Endothelial cell (in vitro differentiated cells): Measurements from ENCODE around the gene PIGZ. TPM values are rescaled to one million over a fixed set of nuclear protein-coding genes. Genes with fewer than 3 reads are reported as not detected.

Source experiments
- DNase-seq: peaks from one replicate; pipeline ENCODE4 v3.0.0; 2021; ENCODE audit warnings: low spot score
- H3K27ac Mint-ChIP-seq: one replicate; pipeline ENCODE4 v1.8.0; 2021; ENCODE audit warnings: mixed read lengths, inconsistent platforms; ENCODE audit not compliant: unreplicated experiment
- H3K27me3 Mint-ChIP-seq: one replicate; pipeline ENCODE4 v1.8.0; 2021; ENCODE audit warnings: mild to moderate bottlenecking, moderate library complexity, mixed read lengths, inconsistent platforms; ENCODE audit not compliant: unreplicated experiment
- H3K36me3 Mint-ChIP-seq: one replicate; pipeline ENCODE4 v1.8.0; 2021; ENCODE audit warnings: mild to moderate bottlenecking, low read depth, mixed read lengths, inconsistent platforms; ENCODE audit not compliant: unreplicated experiment
- H3K4me1 Mint-ChIP-seq: one replicate; pipeline ENCODE4 v1.8.0; 2021; ENCODE audit warnings: mild to moderate bottlenecking, mixed read lengths, inconsistent platforms; ENCODE audit not compliant: unreplicated experiment
- H3K4me3 Mint-ChIP-seq: one replicate; pipeline ENCODE4 v1.8.0; 2021; ENCODE audit warnings: mild to moderate bottlenecking, mixed read lengths, inconsistent platforms; ENCODE audit not compliant: unreplicated experiment
- H3K9me3 Mint-ChIP-seq: one replicate; pipeline ENCODE4 v1.8.0; 2021; ENCODE audit warnings: mixed read lengths, inconsistent platforms; ENCODE audit not compliant: unreplicated experiment
- CTCF ChIP-seq: fragments of 200-600 bp; sonication (generic); IDR thresholded peaks from one replicate; pipeline ENCODE4 v1.5.0; 2021; ENCODE audit warnings: antibody characterized with exemption; ENCODE audit not compliant: unreplicated experiment
- total RNA-seq: library from RNA; stranded (reverse); fragmentation: NEBNext Ultra II Directional; extraction: Animal tissue kit (Norgen Biotek cat#: 25700); gene quantifications from one replicate; pipeline ENCODE4 v1.2.1, GENCODE V29; 2021; ENCODE audit not compliant: unreplicated experiment

The PIGZ gene
- total RNA-seq, 1 donor from 2014 or later: 3.5 TPM

GRCh38 chr3:196936288-196936687 is 32.3 kb downstream of the PIGZ start:
- Mint-ChIP-seq H3K4me3 (no peak overlapping the region), H3K36me3 (peaks cover 43% of the 10 kb centered on the region), H3K4me1 (peaks cover 2% of the 10 kb centered on the region), H3K27ac (no peak overlapping the region), H3K9me3 (no peaks in the 10 kb centered on the region), H3K27me3 (peaks cover 2% of the 10 kb centered on the region)
- no peak for TF ChIP-seq CTCF
- no peak for DNase-seq

GRCh38 chr3:196932600-196932999 is 36.0 kb downstream of the PIGZ start:
- no peak for TF ChIP-seq CTCF
- Mint-ChIP-seq H3K4me3 (no peak overlapping the region), H3K27ac (no peak overlapping the region), H3K27me3 (peaks cover 1% of the 10 kb centered on the region), H3K9me3 (no peaks in the 10 kb centered on the region), H3K4me1 (no peaks in the 10 kb centered on the region), H3K36me3 (peaks cover 57% of the 10 kb centered on the region)
- no peak for DNase-seq

- no peak for DNase-seq
- Mint-ChIP-seq H3K4me1 (no peaks in the 10 kb centered on the region), H3K9me3 (no peaks in the 10 kb centered on the region), H3K27me3 (peaks cover 1% of the 10 kb centered on the region), H3K36me3 (peaks cover 51% of the 10 kb centered on the region), H3K27ac (no peak overlapping the region), H3K4me3 (no peak overlapping the region)
- TF ChIP-seq CTCF: no peak
These were observed 36.6 kb downstream of the PIGZ start for GRCh38 chr3:196931828-196932587.

- no peak overlapping the region for H3K4me3 Mint-ChIP-seq
- TF ChIP-seq CTCF: no peak
- H3K9me3 Mint-ChIP-seq: no peaks in the 10 kb centered on the region
- DNase-seq: no peak
- H3K27me3 Mint-ChIP-seq: peaks cover 3% of the 10 kb centered on the region
- no peak overlapping the region for H3K27ac Mint-ChIP-seq
- H3K36me3 Mint-ChIP-seq: peaks cover 43% of the 10 kb centered on the region
- no peaks in the 10 kb centered on the region for H3K4me1 Mint-ChIP-seq
These were observed 37.5 kb downstream of the PIGZ start for GRCh38 chr3:196931157-196931556.
